Measurements from ENCODE around the gene ZBTB11. TPM values are rescaled to one million over a fixed set of nuclear protein-coding genes. Genes with fewer than 3 reads are reported as not detected.
"Not testable (repeated sequence)": the region's sequence is repeated elsewhere in the genome, so short reads cannot be mapped to it uniquely, and the experiment has no call there.

The ZBTB11 gene
- total RNA-seq, 1 donor from 2014 or later: 22.8 TPM

- Histone ChIP-seq H3K27me3 (no peaks in the 10 kb centered on the region), H3K4me3 (no peak overlapping the region), H3K27ac (no peak overlapping the region), H3K36me3 (peaks cover 60% of the 10 kb centered on the region), H3K4me1 (peaks cover 44% of the 10 kb centered on the region), H3K9me3 (no peaks in the 10 kb centered on the region)
- TF ChIP-seq CTCF (IDR thresholded peaks at IDR 0.05): no peak
- intact Hi-C loops (cut with DNase I): no loop called here
- DNase-seq (no peak), ATAC-seq (no peak)
Measured at GRCh38 chr3:101680466-101680865, 3.5 kb upstream of the ZBTB11 start.

GRCh38 chr3:101678837-101679236 lies 1.9 kb upstream of the ZBTB11 start:
- H3K4me1 ChIP-seq: peaks cover 28% of the 10 kb centered on the region
- H3K27me3 ChIP-seq; H3K4me3 ChIP-seq; intact Hi-C loops (cut with DNase I); DNase-seq; ATAC-seq; H3K27ac ChIP-seq; H3K9me3 ChIP-seq: not testable (repeated sequence)
- H3K36me3 ChIP-seq: peaks cover 45% of the 10 kb centered on the region

- no peaks in the 10 kb centered on the region for H3K9me3 ChIP-seq
- H3K4me3 ChIP-seq: peak overlapping the region; percentile 97
- no peak for ATAC-seq
- intact Hi-C loops (cut with DNase I): no loop called here
- H3K36me3 ChIP-seq: peaks cover 33% of the 10 kb centered on the region
- TF ChIP-seq CTCF (IDR thresholded peaks at IDR 0.05): no peak
- H3K4me1 ChIP-seq: peaks cover 18% of the 10 kb centered on the region
- DNase-seq: no peak
- H3K27ac ChIP-seq: no peak overlapping the region
- no peaks in the 10 kb centered on the region for H3K27me3 ChIP-seq
Measured at GRCh38 chr3:101677436-101678286, 729 bp upstream of the ZBTB11 start.

- intact Hi-C loops (cut with DNase I): no loop called here
- peaks cover 12% of the 10 kb centered on the region for H3K4me1 ChIP-seq
- H3K9me3 ChIP-seq: no peaks in the 10 kb centered on the region
- H3K4me3 ChIP-seq: peak overlapping the region; percentile 97
- peak; percentile 32 for TF ChIP-seq CTCF (IDR thresholded peaks at IDR 0.05)
- H3K27ac ChIP-seq: peak overlapping the region; percentile 95
- DNase-seq: peak; percentile 98
- peaks cover 25% of the 10 kb centered on the region for H3K36me3 ChIP-seq
- no peaks in the 10 kb centered on the region for H3K27me3 ChIP-seq
- ATAC-seq: peak; percentile 96
Measured at GRCh38 chr3:101676216-101676764, 642 bp downstream of the ZBTB11 start.

GRCh38 chr3:101675709-101676215 lies 1.2 kb downstream of the ZBTB11 start:
- H3K4me3 ChIP-seq: peak overlapping the region; percentile 97
- intact Hi-C loops (cut with DNase I): no loop called here
- H3K9me3 ChIP-seq: no peaks in the 10 kb centered on the region
- peak overlapping the region; percentile 95 for H3K27ac ChIP-seq
- peaks cover 12% of the 10 kb centered on the region for H3K4me1 ChIP-seq
- no peak for TF ChIP-seq CTCF (IDR thresholded peaks at IDR 0.05)
- H3K36me3 ChIP-seq: peaks cover 25% of the 10 kb centered on the region
- peak; percentile 77 for DNase-seq
- ATAC-seq: no peak
- no peaks in the 10 kb centered on the region for H3K27me3 ChIP-seq

GRCh38 chr3:101674518-101674917 lies 2.4 kb downstream of the ZBTB11 start:
- H3K9me3 ChIP-seq: no peaks in the 10 kb centered on the region
- H3K36me3 ChIP-seq: peaks cover 25% of the 10 kb centered on the region
- H3K27ac ChIP-seq: no peak overlapping the region
- ATAC-seq (no peak), DNase-seq (no peak)
- no peak for TF ChIP-seq CTCF (IDR thresholded peaks at IDR 0.05)
- peaks cover 12% of the 10 kb centered on the region for H3K4me1 ChIP-seq
- no peak overlapping the region for H3K4me3 ChIP-seq
- intact Hi-C loops (cut with DNase I): no loop called here
- H3K27me3 ChIP-seq: no peaks in the 10 kb centered on the region

Measured in upper lobe of right lung (tissue), 1 donor.